AG09319 (cell line): Measurements from ENCODE around the gene COL11A2.

Source experiments
- DNase-seq: peaks from one replicate; pipeline ENCODE4 v3.0.0-alpha.2; 2010; ENCODE audit warnings: low read depth; ENCODE audit errors: extremely low read depth
- CTCF ChIP-seq: IDR thresholded peaks from 2 replicates; pipeline ENCODE4 v1.5.1; 2011; ENCODE audit warnings: low read depth, mild to moderate bottlenecking, inconsistent platforms, low read length, moderate library complexity

The COL11A2 gene

GRCh38 chr6:33117811-33118277 is 74.4 kb downstream of the COL11A2 start:
- no peak for DNase-seq
- no peak for TF ChIP-seq CTCF

DNA sequence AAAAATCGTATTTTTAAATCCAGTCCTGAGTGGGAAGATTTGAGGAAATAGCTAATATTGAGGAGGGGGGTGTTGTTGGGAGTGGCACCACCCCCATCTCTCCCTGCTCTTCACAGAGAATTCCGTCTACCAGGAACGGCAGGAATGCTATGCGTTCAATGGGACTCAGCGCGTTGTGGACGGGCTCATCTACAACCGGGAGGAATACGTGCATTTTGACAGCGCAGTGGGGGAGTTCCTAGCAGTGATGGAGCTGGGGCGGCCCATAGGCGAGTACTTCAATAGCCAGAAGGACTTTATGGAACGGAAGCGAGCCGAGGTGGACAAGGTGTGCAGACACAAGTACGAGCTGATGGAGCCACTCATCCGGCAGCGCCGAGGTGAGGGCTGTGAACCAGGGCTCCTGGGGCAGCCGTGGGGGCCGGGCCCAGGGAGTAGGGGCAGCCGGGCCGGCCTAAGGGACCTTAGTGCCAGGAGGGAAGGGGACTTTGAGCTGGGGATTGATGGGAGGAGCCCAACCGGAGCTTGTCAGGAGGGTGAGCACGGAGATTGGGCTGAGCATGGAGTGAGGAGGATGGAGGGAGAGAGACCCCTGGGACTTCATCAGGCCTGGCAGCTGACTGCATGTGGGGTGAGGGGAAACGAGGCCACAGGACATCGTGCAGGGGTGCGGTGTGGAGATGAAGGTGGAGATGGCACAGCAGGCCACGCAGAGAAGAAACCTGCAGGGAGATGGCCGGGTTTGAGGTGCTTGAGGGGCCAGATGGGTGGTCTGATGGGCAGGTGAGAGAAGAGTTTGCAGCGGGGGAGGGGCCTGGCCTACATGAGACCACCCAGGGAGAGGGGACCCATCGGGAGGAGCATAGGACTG is 75.2 kb downstream of the COL11A2 start:
- no peak for DNase-seq
- TF ChIP-seq CTCF, result no peak

GRCh38 chr6:33116417-33116816 is 75.8 kb downstream of the COL11A2 start:
- TF ChIP-seq CTCF, result no peak
- DNase-seq, result no peak

GRCh38 chr6:33114406-33114805 is 77.9 kb downstream of the COL11A2 start:
- no peak for DNase-seq

DNA sequence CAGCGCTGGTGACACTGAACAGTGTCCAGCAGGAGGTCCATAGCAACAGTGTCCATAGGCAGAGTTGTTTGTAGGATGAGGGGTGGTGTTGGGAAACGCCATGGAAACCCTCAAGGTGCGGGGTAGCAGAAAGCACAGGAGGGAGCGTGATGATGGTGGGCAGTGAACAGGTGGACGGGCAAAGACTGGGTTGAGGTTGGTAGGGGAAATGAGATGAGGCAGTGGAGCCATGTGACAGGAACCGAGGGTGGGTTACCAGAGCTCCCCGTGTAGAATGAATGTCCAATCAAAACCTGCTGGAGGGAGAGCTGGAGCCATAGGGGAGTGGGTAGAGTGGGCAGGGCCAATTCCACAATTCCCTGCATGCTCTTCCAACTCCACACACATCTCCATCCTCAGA is 78.5 kb downstream of the COL11A2 start:
- DNase-seq, result no peak
- no peak for TF ChIP-seq CTCF

More at GRCh38 chr6:33114406-33114805, 77.9 kb downstream of the COL11A2 start:
- no peak for TF ChIP-seq CTCF
